Activated CD4-positive, alpha-beta T cell treated with anti-CD3 and anti-CD28 coated beads for 36 hours (primary cell): ENCODE results near the gene RPL32. TPM values are rescaled to one million over a fixed set of nuclear protein-coding genes. Genes with fewer than 3 reads are reported as not detected.
A peak's percentile ranks its signal among the peaks of the same experiment; 100 is the strongest.
"Not testable (repeated sequence)": the region's sequence is repeated elsewhere in the genome, so short reads cannot be mapped to it uniquely, and the experiment has no call there.

Experiments used
- ATAC-seq: fragments of 200-7000 bp; cut with Tn5 transposase; one replicate; pipeline ENCODE4 v1.10.0; 2021; ENCODE audit warnings: mild to moderate bottlenecking, moderate library complexity
- CTCF ChIA-PET: fragments of 350-600 bp; sonication (Branson Sonifier 250); formaldehyde crosslinking; loops from one replicate; lab custom pipeline; 2021; ENCODE audit warnings: antibody characterized with exemption; lab: Charles Lee
- POLR2A ChIA-PET: fragments of 350-600 bp; sonication (Branson Sonifier 250); formaldehyde crosslinking; loops from one replicate; lab custom pipeline; 2021; ENCODE audit warnings: antibody characterized with exemption, inconsistent platforms; lab: Charles Lee
- DNase-seq: peaks from one replicate; pipeline ENCODE4 v3.0.0-alpha.2; 2020
- H3K27ac Mint-ChIP-seq: one replicate; pipeline ENCODE4 v1.8.0; 2021; ENCODE audit warnings: mixed read lengths
- H3K27me3 Mint-ChIP-seq: one replicate; pipeline ENCODE4 v1.8.0; 2021; ENCODE audit warnings: mixed read lengths
- H3K36me3 Mint-ChIP-seq: one replicate; pipeline ENCODE4 v1.8.0; 2021; ENCODE audit warnings: low read depth, mixed read lengths
- H3K4me1 Mint-ChIP-seq: one replicate; pipeline ENCODE4 v1.8.0; 2021; ENCODE audit warnings: mixed read lengths
- H3K4me3 Mint-ChIP-seq: one replicate; pipeline ENCODE4 v1.8.0; 2021; ENCODE audit warnings: mild to moderate bottlenecking, moderate library complexity, mixed read lengths
- H3K9me3 Mint-ChIP-seq: one replicate; pipeline ENCODE4 v1.8.0; 2021; ENCODE audit warnings: low read depth, mixed read lengths
- intact Hi-C, 2 experiments: fragments of 100-400 bp; cut with DNase I in 1 of 2; cut with micrococcal nuclease in 1 of 2; formaldehyde crosslinking; loops; one replicate each; pipeline versions ENCODE4 v1.14.2 to v1.15.1; 2022 to 2024; cut with DNase I, micrococcal nuclease
- total RNA-seq, 2 experiments: library from RNA; stranded (reverse); gene quantifications; one replicate each; pipeline ENCODE4 v1.2.3, GENCODE V29; 2021

The RPL32 gene
- total RNA-seq, 2 experiments from 2014 or later, result 2,842 to 4,727 TPM

- ChIA-PET CTCF (interaction anchor here (1.0 kb wide), 1 partner anchor 37 kb away, joined by 3 read pairs; no protein-coding TSS in a partner anchor), POLR2A (no interaction called here)
- DNase-seq, result no peak
- intact Hi-C loops, result no loop called here
- H3K27me3 Mint-ChIP-seq, result peaks cover 8% of the 10 kb centered on the region
- H3K9me3 Mint-ChIP-seq, result peaks cover 4% of the 10 kb centered on the region
- no peak for ATAC-seq
- H3K4me3 Mint-ChIP-seq, result no peak overlapping the region
- H3K4me1 Mint-ChIP-seq, result peaks cover 9% of the 10 kb centered on the region
- H3K27ac Mint-ChIP-seq, result no peak overlapping the region
- no peaks in the 10 kb centered on the region for H3K36me3 Mint-ChIP-seq
These were observed 23.9 kb upstream of the RPL32 start for GRCh38 chr3:12865271-12865670.

- ChIA-PET POLR2A (no interaction called here), CTCF (interaction anchor here (1.0 kb wide), 1 partner anchor 52 kb away, joined by 3 read pairs; no protein-coding TSS in a partner anchor)
- Mint-ChIP-seq H3K27ac (no peak overlapping the region), H3K9me3 (peaks cover 4% of the 10 kb centered on the region), H3K36me3 (no peaks in the 10 kb centered on the region), H3K4me1 (no peaks in the 10 kb centered on the region), H3K27me3 (peaks cover 2% of the 10 kb centered on the region), H3K4me3 (no peak overlapping the region)
- intact Hi-C loops, result no loop called here
- no peak for ATAC-seq
- DNase-seq, result no peak
These were observed 21.0 kb upstream of the RPL32 start for GRCh38 chr3:12862387-12862786.

- H3K27ac Mint-ChIP-seq, result no peak overlapping the region
- H3K4me3 Mint-ChIP-seq, result no peak overlapping the region
- ChIA-PET CTCF (interaction anchor here (1.0 kb wide), 1 partner anchor 52 kb away, joined by 3 read pairs; no protein-coding TSS in a partner anchor), POLR2A (no interaction called here)
- H3K9me3 Mint-ChIP-seq, result peaks cover 4% of the 10 kb centered on the region
- H3K36me3 Mint-ChIP-seq, result no peaks in the 10 kb centered on the region
- intact Hi-C loops, result no loop called here
- no peak for ATAC-seq
- DNase-seq, result no peak
- H3K4me1 Mint-ChIP-seq, result no peaks in the 10 kb centered on the region
- H3K27me3 Mint-ChIP-seq, result no peaks in the 10 kb centered on the region
These were observed 20.2 kb upstream of the RPL32 start for GRCh38 chr3:12861611-12862010.

GRCh38 chr3:12859840-12860239, 18.5 kb upstream of the RPL32 start:
- Mint-ChIP-seq H3K4me3 (no peak overlapping the region), H3K27me3 (no peaks in the 10 kb centered on the region), H3K9me3 (peaks cover 2% of the 10 kb centered on the region), H3K27ac (no peak overlapping the region), H3K4me1 (no peaks in the 10 kb centered on the region), H3K36me3 (no peaks in the 10 kb centered on the region)
- DNase-seq (no peak), ATAC-seq (no peak)
- ChIA-PET POLR2A (interaction anchor here (0.7 kb wide), 1 partner anchor 173 kb away, joined by 3 read pairs; no protein-coding TSS in a partner anchor), CTCF (interaction anchor here (0.6 to 0.8 kb wide), 2 partner anchors 10 to 1689 kb away, joined by 3 read pairs; no protein-coding TSS in a partner anchor)
- intact Hi-C loops, result no loop called here

GRCh38 chr3:12856626-12857025, 15.3 kb upstream of the RPL32 start:
- Mint-ChIP-seq H3K27me3 (peaks cover 2% of the 10 kb centered on the region), H3K36me3 (no peaks in the 10 kb centered on the region), H3K4me3 (no peak overlapping the region), H3K4me1 (no peaks in the 10 kb centered on the region), H3K27ac (no peak overlapping the region), H3K9me3 (no peaks in the 10 kb centered on the region)
- ATAC-seq (no peak), DNase-seq (no peak)
- ChIA-PET CTCF (no interaction called here), POLR2A (no interaction called here)
- intact Hi-C loops, result no loop called here

GRCh38 chr3:12854565-12854964, 13.2 kb upstream of the RPL32 start:
- ATAC-seq, result no peak
- Mint-ChIP-seq H3K4me3 (no peak overlapping the region), H3K9me3 (no peaks in the 10 kb centered on the region), H3K4me1 (no peaks in the 10 kb centered on the region), H3K36me3 (no peaks in the 10 kb centered on the region), H3K27me3 (peaks cover 2% of the 10 kb centered on the region), H3K27ac (no peak overlapping the region)
- intact Hi-C loops, result no loop called here
- CTCF ChIA-PET, result interaction anchor here (0.6 to 3.1 kb wide), 2 partner anchors 13 to 78 kb away, joined by 3 to 8 read pairs; partner anchors contain the start of gene RPL32
- DNase-seq, result no peak
- POLR2A ChIA-PET, result no interaction called here

- H3K27me3 Mint-ChIP-seq, H3K4me3 Mint-ChIP-seq, H3K36me3 Mint-ChIP-seq, H3K27ac Mint-ChIP-seq, ATAC-seq, DNase-seq, H3K4me1 Mint-ChIP-seq, intact Hi-C loops, H3K9me3 Mint-ChIP-seq, POLR2A ChIA-PET: not testable (repeated sequence)
- CTCF ChIA-PET, result interaction anchor here (3.1 kb wide), 1 partner anchor 12 kb away, joined by 8 read pairs; the partner anchor contains the start of gene RPL32
These were observed 12.5 kb upstream of the RPL32 start for GRCh38 chr3:12853847-12854246.

GRCh38 chr3:12852201-12852600, 10.8 kb upstream of the RPL32 start:
- ChIA-PET CTCF (interaction anchor here (1.7 kb wide), 1 partner anchor 11 kb away, joined by 7 read pairs; the partner anchor contains the start of gene RPL32), POLR2A (no interaction called here)
- H3K27ac Mint-ChIP-seq, result no peak overlapping the region
- no peak overlapping the region for H3K4me3 Mint-ChIP-seq
- ATAC-seq, result no peak
- intact Hi-C loops, result no loop called here
- DNase-seq, result no peak
- no peaks in the 10 kb centered on the region for H3K9me3 Mint-ChIP-seq
- H3K4me1 Mint-ChIP-seq, result no peaks in the 10 kb centered on the region
- H3K27me3 Mint-ChIP-seq, result peaks cover 2% of the 10 kb centered on the region
- no peaks in the 10 kb centered on the region for H3K36me3 Mint-ChIP-seq

GRCh38 chr3:12845811-12846210, 4.4 kb upstream of the RPL32 start:
- Mint-ChIP-seq H3K4me3 (no peak overlapping the region), H3K4me1 (peaks cover 8% of the 10 kb centered on the region), H3K9me3 (no peaks in the 10 kb centered on the region), H3K36me3 (peaks cover 5% of the 10 kb centered on the region), H3K27me3 (no peaks in the 10 kb centered on the region), H3K27ac (no peak overlapping the region)
- CTCF ChIA-PET, result interaction anchor here (0.6 to 1.3 kb wide), 2 partner anchors 22 to 44 kb away, joined by 3 to 4 read pairs; no protein-coding TSS in a partner anchor
- intact Hi-C loops, result loop anchor here in 1 of 2 experiments (10.0 kb wide), 1 partner anchor 1329 kb away; the partner anchor contains the start of genes LSM3 and XPC
- no peak for DNase-seq
- POLR2A ChIA-PET, result no interaction called here
- ATAC-seq, result no peak

- intact Hi-C loops, result loop anchor here in 1 of 2 experiments (10.0 kb wide), 1 partner anchor 1332 kb away; the partner anchor contains the start of genes LSM3 and XPC
- peaks cover 39% of the 10 kb centered on the region for H3K36me3 Mint-ChIP-seq
- peak overlapping the region; percentile 99 for H3K27ac Mint-ChIP-seq
- ChIA-PET POLR2A (no interaction called here), CTCF (interaction anchor here (0.8 to 2.6 kb wide), 17 partner anchors 9 to 153 kb away, joined by 3 to 22 read pairs (median 5); no protein-coding TSS in a partner anchor)
- H3K4me3 Mint-ChIP-seq, result no peak overlapping the region
- H3K27me3 Mint-ChIP-seq, result no peaks in the 10 kb centered on the region
- peaks cover 35% of the 10 kb centered on the region for H3K4me1 Mint-ChIP-seq
- ATAC-seq (no peak), DNase-seq (no peak)
- H3K9me3 Mint-ChIP-seq, result no peaks in the 10 kb centered on the region
These were observed 1.1 kb upstream of the RPL32 start for GRCh38 chr3:12842469-12842868.

GRCh38 chr3:12841970-12842328, 584 bp upstream of the RPL32 start:
- DNase-seq (no peak), ATAC-seq (no peak)
- intact Hi-C loops, result loop anchor here (1.0 to 10.0 kb wide), 12 partner anchors 26 to 1333 kb away; partner anchors contain the start of genes RAF1 (in 2 of the 2), LSM3 (in 1 of the 2), MKRN2 (in 1 of the 2) and TSEN2 (in 1 of the 2)
- Mint-ChIP-seq H3K27me3 (no peaks in the 10 kb centered on the region), H3K9me3 (no peaks in the 10 kb centered on the region), H3K27ac (peak overlapping the region; percentile 99), H3K4me1 (peaks cover 39% of the 10 kb centered on the region), H3K4me3 (peak overlapping the region; percentile 98), H3K36me3 (peaks cover 44% of the 10 kb centered on the region)
- ChIA-PET CTCF (interaction anchor here (0.8 to 2.6 kb wide), 32 partner anchors 10 to 356 kb away, joined by 3 to 22 read pairs (median 4); no protein-coding TSS in a partner anchor), POLR2A (interaction anchor here (0.8 to 2.9 kb wide), 6 partner anchors 10 to 235 kb away, joined by 3 to 26 read pairs (median 4); no protein-coding TSS in a partner anchor)
